ENCODE data around the gene ATP5F1D.

The ATP5F1D gene

GRCh38 chr19:1291761-1292418 lies 50.3 kb downstream of the ATP5F1D start:
- in situ Hi-C loops (cut with MboI; ENCODE audit: low sequenced_read_pairs) = no loop called here

- in situ Hi-C loops (cut with MboI; ENCODE audit: low sequenced_read_pairs) = no loop called here
Observed at GRCh38 chr19:1292419-1293151, 51.0 kb downstream of the ATP5F1D start.

- in situ Hi-C loops (cut with MboI; ENCODE audit: low sequenced_read_pairs) = no loop called here
Observed at GRCh38 chr19:1293782-1294604, 52.4 kb downstream of the ATP5F1D start.
